Muscle of back (tissue), 11 donors: ENCODE data around the gene TLK1. TPM values are rescaled to one million over a fixed set of nuclear protein-coding genes. Genes with fewer than 3 reads are reported as not detected.
"Not testable (repeated sequence)": the region's sequence is repeated elsewhere in the genome, so short reads cannot be mapped to it uniquely, and the experiment has no call there.

Source experiments
- DNase-seq, 3 donors: peaks; one replicate each; pipeline versions ENCODE4 v3.0.0 to v3.0.0-alpha.2; 2013
- polyA plus RNA-seq, 10 donors: library from polyadenylated mRNA; unstranded; fragments of 120-200 nt; gene quantifications; one replicate each; pipeline ENCODE4 v1.2.1, GENCODE V29; 2013; ENCODE audit not compliant: insufficient read length in 10 of 10

The TLK1 gene
- polyA plus RNA-seq, 10 donors: 19.4 to 28.4 (median 23.0) TPM

GRCh38 chr2:171146071-171146470, 14.6 kb downstream of the TLK1 start:
- no peak for DNase-seq

GRCh38 chr2:171143670-171144062, 17.0 kb downstream of the TLK1 start:
- DNase-seq: no peak

- DNase-seq: no peak
Measured at GRCh38 chr2:171142398-171142797, 18.3 kb downstream of the TLK1 start.

- no peak for DNase-seq
Measured at GRCh38 chr2:171141320-171141719, 19.4 kb downstream of the TLK1 start.

GRCh38 chr2:171139860-171140259, 20.8 kb downstream of the TLK1 start:
- DNase-seq: no peak

GRCh38 chr2:171136024-171136423, 24.7 kb downstream of the TLK1 start:
- DNase-seq: no peak

GRCh38 chr2:171134624-171135230, 26.0 kb downstream of the TLK1 start:
- DNase-seq: no peak

GRCh38 chr2:171132086-171132485, 28.6 kb downstream of the TLK1 start:
- DNase-seq: no peak

GRCh38 chr2:171128461-171128860, 32.2 kb downstream of the TLK1 start:
- DNase-seq: no peak

GRCh38 chr2:171124541-171124940, 36.2 kb downstream of the TLK1 start:
- no peak for DNase-seq

- DNase-seq: no peak
Measured at GRCh38 chr2:171109571-171109970, 51.1 kb downstream of the TLK1 start.

GRCh38 chr2:171109020-171109419, 51.7 kb downstream of the TLK1 start:
- DNase-seq: no peak

GRCh38 chr2:171107803-171108202, 52.9 kb downstream of the TLK1 start:
- no peak for DNase-seq

- DNase-seq: no peak
Measured at GRCh38 chr2:171104379-171104778, 56.3 kb downstream of the TLK1 start.

GRCh38 chr2:171102802-171103201, 57.9 kb downstream of the TLK1 start:
- no peak for DNase-seq

GRCh38 chr2:171100370-171100769, 60.3 kb downstream of the TLK1 start:
- no peak for DNase-seq

- DNase-seq: no peak
Measured at GRCh38 chr2:171098607-171099006, 62.1 kb downstream of the TLK1 start.

GRCh38 chr2:171095014-171095582, 65.6 kb downstream of the TLK1 start:
- no peak for DNase-seq

- not testable (repeated sequence) for DNase-seq
Measured at GRCh38 chr2:171091517-171091916, 69.2 kb downstream of the TLK1 start.

- DNase-seq: no peak
Measured at GRCh38 chr2:171089489-171089888, 71.2 kb downstream of the TLK1 start.

- DNase-seq: no peak
Measured at GRCh38 chr2:171088057-171088834, 72.4 kb downstream of the TLK1 start.

GRCh38 chr2:171087547-171087946, 73.1 kb downstream of the TLK1 start:
- DNase-seq: no peak
